Measurements from ENCODE around the gene ADK.

DNA sequence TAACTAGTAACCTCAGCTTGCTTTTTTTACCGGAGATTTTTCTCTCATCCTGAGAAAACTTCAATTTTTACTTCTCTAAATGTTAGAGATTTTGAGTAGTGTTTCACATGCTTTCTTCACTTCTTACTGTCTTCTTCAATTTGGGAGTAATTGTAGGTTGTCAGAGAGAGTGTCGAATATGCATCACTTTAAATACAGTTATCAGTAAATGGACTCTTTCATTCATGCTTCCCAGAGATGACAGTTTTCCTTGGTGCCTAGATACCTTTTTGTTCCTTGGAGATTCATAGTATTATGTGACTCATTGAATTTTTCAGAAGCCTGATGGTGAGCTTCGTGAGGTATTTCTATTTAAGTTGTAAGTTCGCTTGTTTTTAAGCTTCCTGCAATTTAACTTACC is 169.7 kb downstream of the ADK start:
- TF ChIP-seq, protein P1, sequence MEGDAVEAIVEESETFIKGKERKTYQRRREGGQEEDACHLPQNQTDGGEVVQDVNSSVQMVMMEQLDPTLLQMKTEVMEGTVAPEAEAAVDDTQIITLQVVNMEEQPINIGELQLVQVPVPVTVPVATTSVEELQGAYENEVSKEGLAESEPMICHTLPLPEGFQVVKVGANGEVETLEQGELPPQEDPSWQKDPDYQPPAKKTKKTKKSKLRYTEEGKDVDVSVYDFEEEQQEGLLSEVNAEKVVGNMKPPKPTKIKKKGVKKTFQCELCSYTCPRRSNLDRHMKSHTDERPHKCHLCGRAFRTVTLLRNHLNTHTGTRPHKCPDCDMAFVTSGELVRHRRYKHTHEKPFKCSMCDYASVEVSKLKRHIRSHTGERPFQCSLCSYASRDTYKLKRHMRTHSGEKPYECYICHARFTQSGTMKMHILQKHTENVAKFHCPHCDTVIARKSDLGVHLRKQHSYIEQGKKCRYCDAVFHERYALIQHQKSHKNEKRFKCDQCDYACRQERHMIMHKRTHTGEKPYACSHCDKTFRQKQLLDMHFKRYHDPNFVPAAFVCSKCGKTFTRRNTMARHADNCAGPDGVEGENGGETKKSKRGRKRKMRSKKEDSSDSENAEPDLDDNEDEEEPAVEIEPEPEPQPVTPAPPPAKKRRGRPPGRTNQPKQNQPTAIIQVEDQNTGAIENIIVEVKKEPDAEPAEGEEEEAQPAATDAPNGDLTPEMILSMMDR (conservative IDR thresholded peaks at IDR 0.05): no peak
- TF ChIP-seq ZFX (IDR thresholded peaks at IDR 0.05): no peak
